ENCODE data around the gene FNDC3B. TPM values are rescaled to one million over a fixed set of nuclear protein-coding genes. Genes with fewer than 3 reads are reported as not detected.

Gene FNDC3B
- total RNA-seq, 1 donor from 2014 or later = 68.5 TPM

GRCh38 chr3:172378439-172378838, 339.1 kb downstream of the FNDC3B start:
- H3K27ac ChIP-seq = no peak overlapping the region
- DNase-seq (ENCODE audit: extremely low spot score in 2 of 2) = no peak
- peaks cover 10 to 33% of the 10 kb centered on the region in 2 donors for H3K36me3 ChIP-seq
- no peaks in the 10 kb centered on the region for H3K27me3 ChIP-seq
- intact Hi-C loops (cut with DNase I) = no loop called here
- no peaks in the 10 kb centered on the region for H3K9me3 ChIP-seq
- H3K4me1 ChIP-seq = no peaks in the 10 kb centered on the region
- no peak overlapping the region for H3K4me3 ChIP-seq
- TF ChIP-seq CTCF (IDR thresholded peaks at IDR 0.05) (no peak), POLR2AphosphoS5 (IDR thresholded peaks at IDR 0.05; ENCODE audit: insufficient read depth in 1 of 2, low read depth in 1 of 2) (no peak), POLR2A (IDR thresholded peaks at IDR 0.05) (no peak)

GRCh38 chr3:172379372-172379771, 340.0 kb downstream of the FNDC3B start:
- H3K27ac ChIP-seq = no peak overlapping the region
- no peak for TF ChIP-seq POLR2AphosphoS5 (IDR thresholded peaks at IDR 0.05; ENCODE audit: insufficient read depth in 1 of 2, low read depth in 1 of 2)
- no peak for TF ChIP-seq POLR2A (IDR thresholded peaks at IDR 0.05)
- TF ChIP-seq CTCF (IDR thresholded peaks at IDR 0.05) = no peak
- H3K36me3 ChIP-seq = peaks cover 10 to 33% of the 10 kb centered on the region in 2 donors
- intact Hi-C loops (cut with DNase I) = no loop called here
- no peak for DNase-seq (ENCODE audit: extremely low spot score in 2 of 2)
- no peaks in the 10 kb centered on the region for H3K27me3 ChIP-seq
- no peaks in the 10 kb centered on the region for H3K9me3 ChIP-seq
- H3K4me1 ChIP-seq = no peaks in the 10 kb centered on the region
- H3K4me3 ChIP-seq = no peak overlapping the region

DNA sequence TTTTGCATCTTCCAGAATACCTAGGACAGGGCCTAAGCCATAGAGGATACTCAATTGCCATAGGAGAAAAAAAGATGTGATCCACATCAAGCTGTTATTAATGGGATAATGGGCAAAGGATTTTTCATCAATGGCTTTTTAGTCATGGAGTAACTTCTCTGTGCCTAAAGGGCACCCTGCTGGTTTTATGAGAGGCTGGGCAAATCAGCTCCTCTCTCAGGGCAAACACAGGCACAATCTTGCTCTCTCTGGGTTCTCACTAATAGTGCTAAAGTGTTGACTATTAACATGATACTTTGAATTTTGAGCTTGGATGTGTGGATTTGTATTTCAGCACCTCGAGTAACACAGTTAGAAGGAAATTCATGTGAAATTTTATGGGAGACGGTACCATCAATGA, 341.3 kb downstream of the FNDC3B start:
- H3K4me3 ChIP-seq = no peak overlapping the region
- no peaks in the 10 kb centered on the region for H3K27me3 ChIP-seq
- TF ChIP-seq POLR2AphosphoS5 (IDR thresholded peaks at IDR 0.05; ENCODE audit: insufficient read depth in 1 of 2, low read depth in 1 of 2) (no peak), CTCF (IDR thresholded peaks at IDR 0.05) (no peak), POLR2A (IDR thresholded peaks at IDR 0.05) (no peak)
- no peaks in the 10 kb centered on the region for H3K9me3 ChIP-seq
- intact Hi-C loops (cut with DNase I) = no loop called here
- H3K27ac ChIP-seq = no peak overlapping the region
- H3K36me3 ChIP-seq = peaks cover 10 to 33% of the 10 kb centered on the region in 2 donors
- no peaks in the 10 kb centered on the region for H3K4me1 ChIP-seq
- no peak for DNase-seq (ENCODE audit: extremely low spot score in 2 of 2)

- peaks cover 7 to 25% of the 10 kb centered on the region in 2 donors for H3K36me3 ChIP-seq
These were observed 344.0 kb downstream of the FNDC3B start for GRCh38 chr3:172383306-172383796.

DNA sequence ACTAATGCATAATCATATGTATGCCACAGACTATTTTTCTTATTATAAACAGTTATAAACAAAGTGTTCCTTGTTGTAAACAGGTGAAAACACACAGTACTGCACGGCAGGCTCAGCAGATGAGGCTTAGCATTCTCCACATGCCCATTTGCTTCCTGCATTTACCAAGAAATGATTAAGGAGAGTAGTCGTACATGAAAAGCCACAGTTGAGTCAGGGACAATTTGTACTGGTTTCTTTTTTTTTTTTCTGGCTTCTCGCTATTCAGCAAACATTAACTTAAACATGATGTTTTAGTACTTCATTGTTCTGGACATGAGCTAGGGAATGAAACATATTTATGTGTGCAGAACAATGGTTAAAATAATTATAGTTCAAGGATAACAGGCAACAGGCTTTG, 345.5 kb downstream of the FNDC3B start:
- Histone ChIP-seq H3K4me3 (no peak overlapping the region), H3K27me3 (no peaks in the 10 kb centered on the region), H3K4me1 (no peaks in the 10 kb centered on the region), H3K9me3 (no peaks in the 10 kb centered on the region), H3K36me3 (peaks cover 3 to 10% of the 10 kb centered on the region in 2 donors), H3K27ac (no peak overlapping the region)
- DNase-seq (ENCODE audit: extremely low spot score in 2 of 2) = no peak
- TF ChIP-seq CTCF (IDR thresholded peaks at IDR 0.05) (no peak), POLR2AphosphoS5 (IDR thresholded peaks at IDR 0.05; ENCODE audit: insufficient read depth in 1 of 2, low read depth in 1 of 2) (no peak), POLR2A (IDR thresholded peaks at IDR 0.05) (no peak)
- intact Hi-C loops (cut with DNase I) = no loop called here

More at GRCh38 chr3:172383306-172383796, 344.0 kb downstream of the FNDC3B start:
- Histone ChIP-seq H3K4me3 (no peak overlapping the region), H3K27me3 (no peaks in the 10 kb centered on the region), H3K27ac (no peak overlapping the region), H3K9me3 (no peaks in the 10 kb centered on the region), H3K4me1 (no peaks in the 10 kb centered on the region)
- no peak for DNase-seq (ENCODE audit: extremely low spot score in 2 of 2)
- TF ChIP-seq POLR2A (IDR thresholded peaks at IDR 0.05) = no peak
- intact Hi-C loops (cut with DNase I) = no loop called here

Data from vagina (tissue), 2 donors.